ENCODE data around the gene TUBG2.

The TUBG2 gene

GRCh38 chr17:42700586-42701289 lies 41.7 kb downstream of the TUBG2 start:
- DNase-seq, result no peak

GRCh38 chr17:42702446-42702845 lies 43.4 kb downstream of the TUBG2 start:
- DNase-seq, result no peak

- no peak for DNase-seq
Observed at GRCh38 chr17:42704490-42704836, 45.4 kb downstream of the TUBG2 start.

GRCh38 chr17:42704837-42705494 lies 45.9 kb downstream of the TUBG2 start:
- no peak for DNase-seq

GRCh38 chr17:42706732-42707131 lies 47.6 kb downstream of the TUBG2 start:
- no peak for DNase-seq

- no peak for DNase-seq
Observed at GRCh38 chr17:42708588-42708987, 49.5 kb downstream of the TUBG2 start.

GRCh38 chr17:42709561-42709960 lies 50.5 kb downstream of the TUBG2 start:
- DNase-seq, result no peak

Measured in SHP77 treated with DMSO at 0.1 percent for 48 hours (cell line).